HFFc6 (cell line): ENCODE results near the gene FAM168A. TPM values are rescaled to one million over a fixed set of nuclear protein-coding genes. Genes with fewer than 3 reads are reported as not detected.

Experiments
- DNase-seq: peaks from one replicate; pipeline ENCODE4 v3.0.0-alpha.2; 2018
- H3K27ac Mint-ChIP-seq: 2 replicates; pipeline ENCODE4 v1.8.0; 2020; ENCODE audit warnings: mild to moderate bottlenecking, mixed read lengths
- H3K27me3 Mint-ChIP-seq: 2 replicates; pipeline ENCODE4 v1.8.0; 2021; ENCODE audit warnings: mild to moderate bottlenecking, moderate library complexity, mixed read lengths; ENCODE audit not compliant: insufficient read depth
- H3K36me3 Mint-ChIP-seq: 2 replicates; pipeline ENCODE4 v1.8.0; 2021; ENCODE audit warnings: low read depth, mixed read lengths
- H3K4me1 Mint-ChIP-seq: 2 replicates; pipeline ENCODE4 v1.8.0; 2020; ENCODE audit warnings: low read depth, mixed read lengths
- H3K4me3 Mint-ChIP-seq: 2 replicates; pipeline ENCODE4 v1.8.0; 2020; ENCODE audit warnings: mild to moderate bottlenecking, moderate library complexity, mixed read lengths
- H3K9me3 Mint-ChIP-seq: 2 replicates; pipeline ENCODE4 v1.8.0; 2020; ENCODE audit warnings: mild to moderate bottlenecking, mixed read lengths
- total RNA-seq, 6 experiments: library from RNA; stranded (reverse); fragmentation: NEBNext Ultra II Directional; extraction: Animal tissue kit (Norgen Biotek cat#: 25700); gene quantifications; 2 replicates in 1 of 6; 3 replicates in 5 of 6; pipeline ENCODE4 v1.2.3, GENCODE V29; 2021
- TF ChIP-seq, protein P1 (sequence below): fragments of 200-600 bp; sonication (generic); IDR thresholded peaks from 2 replicates; pipeline ENCODE4 v1.5.0; 2021; ENCODE audit warnings: antibody characterized with exemption, mild to moderate bottlenecking

FAM168A gene
- total RNA-seq, 6 experiments from 2014 or later: 32.6 to 40.1 (median 38.8) TPM

DNA sequence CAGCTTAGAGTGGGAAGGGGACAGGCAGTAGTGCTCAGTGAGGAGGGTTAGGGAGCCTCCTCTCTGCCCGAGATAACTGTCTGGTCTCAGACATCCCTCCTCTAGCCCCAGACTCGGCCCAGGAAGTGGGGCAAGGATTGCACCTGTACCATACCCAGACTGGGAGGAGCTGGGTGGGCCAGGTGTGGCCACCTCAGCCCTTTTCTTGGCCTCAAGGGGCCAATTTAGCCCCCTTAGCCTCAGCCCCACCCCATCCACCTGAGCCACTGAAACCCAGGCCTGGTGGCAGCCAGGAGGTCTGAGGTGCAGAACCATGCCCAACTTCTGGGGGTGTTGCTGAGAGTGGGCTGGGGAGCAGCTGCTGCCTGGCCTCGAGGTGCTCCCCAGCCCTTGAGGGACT lies 215.2 kb downstream of the FAM168A start:
- no peak overlapping the region for H3K27ac Mint-ChIP-seq
- no peaks in the 10 kb centered on the region for H3K9me3 Mint-ChIP-seq
- no peak for DNase-seq
- H3K4me1 Mint-ChIP-seq: peaks cover 28% of the 10 kb centered on the region
- H3K27me3 Mint-ChIP-seq: peaks cover 3% of the 10 kb centered on the region; the same call in 1 of the 2 replicates
- H3K4me3 Mint-ChIP-seq: no peak overlapping the region
- no peaks in the 10 kb centered on the region for H3K36me3 Mint-ChIP-seq
- TF ChIP-seq, protein P1, sequence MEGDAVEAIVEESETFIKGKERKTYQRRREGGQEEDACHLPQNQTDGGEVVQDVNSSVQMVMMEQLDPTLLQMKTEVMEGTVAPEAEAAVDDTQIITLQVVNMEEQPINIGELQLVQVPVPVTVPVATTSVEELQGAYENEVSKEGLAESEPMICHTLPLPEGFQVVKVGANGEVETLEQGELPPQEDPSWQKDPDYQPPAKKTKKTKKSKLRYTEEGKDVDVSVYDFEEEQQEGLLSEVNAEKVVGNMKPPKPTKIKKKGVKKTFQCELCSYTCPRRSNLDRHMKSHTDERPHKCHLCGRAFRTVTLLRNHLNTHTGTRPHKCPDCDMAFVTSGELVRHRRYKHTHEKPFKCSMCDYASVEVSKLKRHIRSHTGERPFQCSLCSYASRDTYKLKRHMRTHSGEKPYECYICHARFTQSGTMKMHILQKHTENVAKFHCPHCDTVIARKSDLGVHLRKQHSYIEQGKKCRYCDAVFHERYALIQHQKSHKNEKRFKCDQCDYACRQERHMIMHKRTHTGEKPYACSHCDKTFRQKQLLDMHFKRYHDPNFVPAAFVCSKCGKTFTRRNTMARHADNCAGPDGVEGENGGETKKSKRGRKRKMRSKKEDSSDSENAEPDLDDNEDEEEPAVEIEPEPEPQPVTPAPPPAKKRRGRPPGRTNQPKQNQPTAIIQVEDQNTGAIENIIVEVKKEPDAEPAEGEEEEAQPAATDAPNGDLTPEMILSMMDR: no peak

DNA sequence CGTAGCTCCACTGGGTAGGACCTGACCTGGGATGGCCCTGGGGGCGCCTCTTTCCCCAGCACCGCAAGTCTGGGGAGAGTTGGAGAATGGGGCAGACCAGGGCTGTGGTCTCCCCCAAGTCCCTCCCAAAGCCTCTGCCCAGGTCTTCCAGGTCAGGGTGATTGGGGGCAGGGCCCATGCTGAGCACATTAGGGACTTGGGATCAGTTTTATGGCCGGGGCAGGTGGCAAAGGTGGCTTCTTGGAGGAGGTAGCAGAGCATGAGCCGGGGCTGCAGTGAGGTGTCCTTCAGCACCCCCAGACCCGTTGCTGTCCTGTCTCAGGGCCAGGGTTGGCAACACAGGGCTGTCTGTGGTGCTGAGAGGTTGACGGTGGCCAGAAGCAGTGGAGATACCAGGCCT lies 215.7 kb downstream of the FAM168A start:
- Mint-ChIP-seq H3K27ac (no peak overlapping the region), H3K4me1 (peaks cover 33% of the 10 kb centered on the region), H3K9me3 (no peaks in the 10 kb centered on the region), H3K27me3 (peaks cover 4% of the 10 kb centered on the region; the same call in 1 of the 2 replicates), H3K4me3 (no peak overlapping the region), H3K36me3 (0 out of 2 replicates have a peak, but pooled peaks cover 1% of the 10 kb centered on the region)
- TF ChIP-seq, protein P1: no peak
- DNase-seq: no peak

DNA sequence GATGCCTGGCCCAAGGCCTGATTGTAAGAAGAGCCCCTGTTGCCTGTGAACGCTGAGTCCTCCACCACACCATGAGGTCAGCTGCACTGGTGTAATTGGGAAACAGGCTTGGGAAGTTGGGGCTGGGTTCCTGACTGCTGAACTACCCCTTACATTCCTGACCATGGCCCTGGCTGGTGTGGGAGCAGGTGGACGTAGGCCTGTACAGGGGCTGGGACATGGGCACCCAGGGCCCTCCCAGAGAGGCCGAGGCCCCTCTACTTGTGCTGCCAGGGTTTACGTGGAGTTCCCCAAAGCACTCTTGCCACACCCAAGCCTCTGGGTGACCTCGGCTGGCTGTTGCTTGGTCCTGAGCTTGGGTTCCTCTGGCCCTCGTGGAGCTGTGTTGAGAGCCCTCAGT lies 216.3 kb downstream of the FAM168A start:
- 0 out of 2 replicates have a peak, but pooled peaks cover 5% of the 10 kb centered on the region for H3K36me3 Mint-ChIP-seq
- H3K4me1 Mint-ChIP-seq: peaks cover 37% of the 10 kb centered on the region
- peaks cover 9% of the 10 kb centered on the region; the same call in 1 of the 2 replicates for H3K27me3 Mint-ChIP-seq
- no peak overlapping the region for H3K4me3 Mint-ChIP-seq
- H3K9me3 Mint-ChIP-seq: 0 out of 2 replicates have a peak, but pooled peaks cover 4% of the 10 kb centered on the region
- DNase-seq: no peak
- TF ChIP-seq, protein P1: no peak
- no peak overlapping the region for H3K27ac Mint-ChIP-seq

DNA sequence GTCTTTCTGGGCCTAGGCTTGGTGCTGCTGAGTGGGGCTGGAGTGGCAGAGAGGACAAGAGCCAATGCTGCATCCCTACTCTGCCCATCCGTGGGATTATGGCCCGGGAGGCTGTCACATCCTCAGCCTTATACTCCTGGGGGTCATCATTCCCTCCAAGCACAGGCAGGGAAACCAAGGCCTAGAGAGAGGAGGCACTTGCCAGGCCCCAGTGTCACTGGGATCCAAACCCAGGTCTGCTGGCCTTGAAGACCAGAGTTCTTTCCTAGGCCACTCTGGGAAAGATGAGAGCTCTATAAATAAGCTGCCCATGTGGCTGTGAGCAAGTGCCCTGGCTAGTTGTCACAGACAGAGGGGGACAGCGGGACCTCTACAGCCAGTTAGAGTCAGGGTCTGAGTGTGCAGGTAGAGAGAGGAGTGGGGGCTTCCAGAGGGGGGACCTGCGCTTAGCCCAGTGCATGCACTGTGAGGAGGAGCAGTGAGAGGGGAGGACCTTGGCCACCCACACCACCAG lies 217.0 kb downstream of the FAM168A start:
- 0 out of 2 replicates have a peak, but pooled peaks cover 4% of the 10 kb centered on the region for H3K9me3 Mint-ChIP-seq
- H3K27me3 Mint-ChIP-seq: peaks cover 9% of the 10 kb centered on the region; the same call in 1 of the 2 replicates
- no peak for DNase-seq
- H3K4me3 Mint-ChIP-seq: no peak overlapping the region
- TF ChIP-seq, protein P1: no peak
- H3K36me3 Mint-ChIP-seq: 0 out of 2 replicates have a peak, but pooled peaks cover 5% of the 10 kb centered on the region
- H3K4me1 Mint-ChIP-seq: peaks cover 35% of the 10 kb centered on the region
- no peak overlapping the region for H3K27ac Mint-ChIP-seq

DNA sequence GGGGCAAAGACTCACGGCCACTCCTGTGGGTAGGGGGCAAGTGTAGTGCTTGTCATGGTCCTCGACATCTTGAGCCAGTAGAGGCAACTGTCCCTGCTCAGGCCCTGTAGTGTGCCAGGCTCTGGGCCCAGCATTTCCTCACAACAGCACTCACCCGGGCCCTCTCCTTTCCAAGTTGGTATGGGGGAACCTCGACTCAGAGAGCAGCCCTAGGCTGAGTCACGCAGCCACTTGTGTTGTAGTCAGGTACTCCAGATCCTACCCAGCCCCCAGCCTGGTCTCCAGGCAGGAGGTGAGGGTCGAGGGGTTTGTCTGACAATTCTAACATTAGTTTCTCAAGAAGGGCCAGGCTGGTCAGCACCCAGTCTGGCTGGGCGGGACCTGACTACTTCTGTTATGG lies 217.6 kb downstream of the FAM168A start:
- H3K27ac Mint-ChIP-seq: no peak overlapping the region
- peaks cover 31% of the 10 kb centered on the region for H3K4me1 Mint-ChIP-seq
- TF ChIP-seq, protein P1: no peak
- no peak for DNase-seq
- 0 out of 2 replicates have a peak, but pooled peaks cover 4% of the 10 kb centered on the region for H3K9me3 Mint-ChIP-seq
- H3K4me3 Mint-ChIP-seq: no peak overlapping the region
- H3K36me3 Mint-ChIP-seq: 0 out of 2 replicates have a peak, but pooled peaks cover 5% of the 10 kb centered on the region
- H3K27me3 Mint-ChIP-seq: peaks cover 9% of the 10 kb centered on the region; the same call in 1 of the 2 replicates
